ENCODE results near the gene POLR3F.
"Not testable (repeated sequence)": the region's sequence is repeated elsewhere in the genome, so short reads cannot be mapped to it uniquely, and the experiment has no call there.

POLR3F gene

DNA sequence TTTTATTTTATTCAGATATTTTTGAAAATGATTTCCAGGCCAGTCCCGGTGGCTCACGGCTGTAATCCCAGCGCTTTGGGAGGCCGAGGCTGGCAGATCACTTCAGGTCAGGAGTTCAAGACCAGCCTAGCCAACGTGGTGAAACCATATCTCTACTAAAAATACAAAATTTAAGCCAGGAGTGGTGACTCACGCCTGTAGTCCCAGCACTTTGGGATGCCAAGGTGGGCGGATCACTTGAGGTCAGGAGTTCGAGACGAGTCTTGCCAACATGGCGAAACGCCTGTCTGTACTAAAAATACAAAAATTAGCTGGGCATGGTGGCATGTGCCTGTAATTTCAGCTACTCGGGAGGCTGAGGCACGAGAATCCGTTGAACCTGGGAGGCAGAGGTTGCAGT lies 59.6 kb downstream of the POLR3F start:
- H3K27ac Mint-ChIP-seq, H3K4me1 Mint-ChIP-seq, ATAC-seq, H3K9me3 Mint-ChIP-seq, H3K27me3 Mint-ChIP-seq, H3K4me3 Mint-ChIP-seq: not testable (repeated sequence)
- H3K36me3 Mint-ChIP-seq, result peaks cover 62% of the 10 kb centered on the region

DNA sequence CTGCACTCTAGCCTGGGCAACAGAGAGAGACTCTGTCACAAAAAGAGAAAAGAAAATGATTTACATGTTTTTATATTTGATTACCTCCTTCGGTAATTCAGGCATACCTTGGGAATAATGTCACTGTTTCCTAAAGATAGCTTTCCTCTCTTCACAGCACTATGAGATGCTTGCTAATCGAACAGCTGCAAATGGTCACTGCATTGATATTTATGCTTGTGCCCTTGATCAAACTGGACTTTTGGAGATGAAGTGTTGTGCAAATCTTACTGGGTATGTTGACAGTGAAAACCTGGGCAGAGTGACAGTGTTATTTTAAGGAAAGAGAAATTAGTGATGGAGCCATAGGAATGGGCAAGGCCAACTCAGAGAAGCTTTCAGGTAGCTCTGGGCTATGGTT lies 60.1 kb downstream of the POLR3F start:
- H3K4me3 Mint-ChIP-seq, result no peak overlapping the region
- H3K9me3 Mint-ChIP-seq, result no peaks in the 10 kb centered on the region
- H3K27ac Mint-ChIP-seq, result no peak overlapping the region
- H3K4me1 Mint-ChIP-seq, result no peaks in the 10 kb centered on the region
- peaks cover 68% of the 10 kb centered on the region for H3K36me3 Mint-ChIP-seq
- no peak for ATAC-seq
- H3K27me3 Mint-ChIP-seq, result no peaks in the 10 kb centered on the region

DNA sequence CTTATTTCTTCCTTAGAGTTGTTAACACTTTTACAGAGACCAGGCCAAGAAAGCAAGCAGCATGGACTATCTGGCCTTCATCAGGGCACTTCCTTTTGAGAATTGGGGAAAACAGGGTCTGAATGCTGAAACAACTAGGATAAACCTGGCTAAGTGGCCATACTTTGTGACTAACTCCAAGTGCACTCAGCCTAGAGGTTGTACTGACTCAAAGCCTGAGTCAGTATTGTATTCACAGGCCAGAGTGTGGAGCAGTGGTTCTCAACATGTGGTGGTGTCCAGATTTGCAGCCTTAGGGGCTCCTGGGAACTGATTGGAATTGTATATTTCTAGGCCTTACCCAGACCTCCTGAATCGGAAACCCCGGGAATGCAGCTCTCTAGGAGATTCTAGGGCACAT lies 60.6 kb downstream of the POLR3F start:
- Mint-ChIP-seq H3K4me3 (no peak overlapping the region), H3K27ac (no peak overlapping the region), H3K4me1 (no peaks in the 10 kb centered on the region), H3K36me3 (peaks cover 73% of the 10 kb centered on the region), H3K27me3 (no peaks in the 10 kb centered on the region), H3K9me3 (no peaks in the 10 kb centered on the region)
- ATAC-seq, result no peak

DNA sequence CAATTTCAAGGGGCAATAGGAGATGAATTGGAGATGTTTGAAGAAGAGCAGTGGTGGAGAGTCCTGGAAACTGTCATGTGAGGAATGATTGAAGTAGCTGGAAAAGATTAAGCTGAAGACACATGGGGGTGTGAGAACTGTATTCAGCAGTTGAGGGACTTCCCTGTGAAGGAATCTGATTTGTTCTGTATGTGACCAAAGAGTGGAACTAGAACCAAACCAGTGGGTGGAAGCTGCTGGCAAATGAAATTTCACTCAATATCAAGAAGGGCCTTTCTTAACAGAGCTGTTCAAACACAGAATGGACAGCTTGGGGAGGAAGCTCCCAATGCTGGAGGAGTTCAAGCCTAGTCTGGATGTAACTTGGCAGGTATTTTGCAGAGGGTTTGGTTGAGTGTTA lies 61.9 kb downstream of the POLR3F start:
- H3K27ac Mint-ChIP-seq, result no peak overlapping the region
- H3K27me3 Mint-ChIP-seq, result no peaks in the 10 kb centered on the region
- no peaks in the 10 kb centered on the region for H3K9me3 Mint-ChIP-seq
- no peak overlapping the region for H3K4me3 Mint-ChIP-seq
- no peaks in the 10 kb centered on the region for H3K4me1 Mint-ChIP-seq
- no peak for ATAC-seq
- H3K36me3 Mint-ChIP-seq, result peaks cover 73% of the 10 kb centered on the region

DNA sequence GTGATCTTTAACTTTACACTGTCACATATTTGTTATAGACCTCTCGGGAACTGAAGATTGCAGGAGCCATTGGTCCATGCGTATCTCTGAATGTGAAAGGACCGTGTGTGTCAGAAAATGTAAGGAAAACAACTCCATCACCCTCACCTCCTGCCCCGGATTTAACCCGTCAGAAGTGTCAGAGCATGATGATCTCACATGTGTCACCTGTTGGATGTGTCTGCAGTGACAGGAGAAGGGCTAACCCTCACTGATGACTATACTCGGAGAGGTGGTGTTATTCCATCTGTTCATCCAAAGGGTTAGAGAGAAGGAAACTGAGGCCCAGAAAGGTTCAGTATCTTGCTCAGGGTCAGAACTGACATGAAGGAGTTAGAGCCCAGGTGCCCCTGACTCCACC lies 65.4 kb downstream of the POLR3F start:
- no peak for ATAC-seq
- H3K4me3 Mint-ChIP-seq, result no peak overlapping the region
- no peaks in the 10 kb centered on the region for H3K27me3 Mint-ChIP-seq
- H3K27ac Mint-ChIP-seq, result no peak overlapping the region
- no peaks in the 10 kb centered on the region for H3K9me3 Mint-ChIP-seq
- no peaks in the 10 kb centered on the region for H3K4me1 Mint-ChIP-seq
- peaks cover 69% of the 10 kb centered on the region for H3K36me3 Mint-ChIP-seq

DNA sequence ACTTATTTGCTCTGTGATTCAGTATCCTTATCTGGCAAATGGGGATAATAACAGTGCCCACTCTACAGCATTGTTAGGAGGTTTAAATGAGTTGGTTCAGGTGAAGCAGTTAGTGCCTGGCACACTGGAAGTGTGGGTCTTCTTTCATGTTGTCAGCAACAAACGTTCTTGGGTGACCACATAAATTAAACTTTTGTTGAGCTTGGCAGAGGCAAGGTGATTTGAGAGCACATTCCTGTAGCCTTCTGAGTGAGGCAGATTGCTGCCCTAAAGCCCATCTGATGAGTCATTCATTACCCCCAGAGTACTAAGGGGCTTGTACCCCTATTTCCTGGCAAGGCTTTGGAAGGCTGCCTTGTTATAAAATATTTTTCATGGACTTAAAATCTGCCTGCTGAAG lies 66.3 kb downstream of the POLR3F start:
- Mint-ChIP-seq H3K36me3 (peaks cover 68% of the 10 kb centered on the region), H3K9me3 (no peaks in the 10 kb centered on the region), H3K27me3 (no peaks in the 10 kb centered on the region), H3K27ac (no peak overlapping the region), H3K4me1 (no peaks in the 10 kb centered on the region), H3K4me3 (no peak overlapping the region)
- ATAC-seq, result no peak

DNA sequence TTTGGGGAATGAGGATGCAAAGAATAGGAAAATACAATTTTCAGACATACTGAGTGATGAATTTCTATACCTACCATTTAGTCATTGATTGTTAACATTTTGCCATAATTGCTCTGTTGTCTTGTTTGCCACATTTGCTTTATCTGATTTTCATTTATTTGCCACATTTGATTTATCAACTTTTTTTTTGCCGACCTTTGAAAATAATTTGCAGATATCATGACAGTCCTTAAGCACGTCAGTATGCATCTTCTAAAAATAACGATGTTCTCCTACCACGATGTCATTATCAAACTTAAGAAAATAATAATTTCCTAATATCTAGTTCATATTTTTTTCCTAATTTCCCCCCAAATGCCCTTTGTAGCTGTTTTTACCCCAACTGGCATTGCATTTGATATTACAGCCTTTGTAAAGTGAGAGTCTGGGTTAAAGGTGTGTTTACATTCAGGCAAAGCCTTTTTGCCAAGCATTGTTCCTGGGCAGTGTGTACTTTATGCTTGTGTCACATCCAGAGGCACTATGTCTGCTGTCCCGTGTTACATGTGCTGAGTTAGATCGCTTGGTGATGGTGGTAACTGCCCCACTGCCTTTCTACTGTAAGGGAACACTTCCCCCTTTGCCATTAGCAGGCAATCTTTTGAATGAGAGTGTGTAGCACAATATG lies 66.9 kb downstream of the POLR3F start:
- Mint-ChIP-seq H3K27ac (no peak overlapping the region), H3K4me1 (no peaks in the 10 kb centered on the region), H3K9me3 (no peaks in the 10 kb centered on the region), H3K4me3 (no peak overlapping the region), H3K36me3 (peaks cover 63% of the 10 kb centered on the region), H3K27me3 (no peaks in the 10 kb centered on the region)
- no peak for ATAC-seq
